HEK293 (cell line): ENCODE data around the gene GDPGP1.
A peak's percentile ranks its signal among the peaks of the same experiment; 100 is the strongest.

ENCODE experiments used
- CTCF ChIA-PET: fragments of 350-600 bp; formaldehyde crosslinking; extraction: SDS; loops from one replicate; lab custom pipeline; 2021; ENCODE audit warnings: antibody characterized with exemption; lab: Yijun Ruan, JAX
- POLR2A ChIA-PET: fragments of 300-600 bp; formaldehyde crosslinking; extraction: SDS; loops from one replicate; lab custom pipeline; 2020; ENCODE audit warnings: antibody characterized with exemption, inconsistent platforms; lab: Yijun Ruan, JAX
- H3K27ac ChIP-seq: fragments of 200-500 bp; sonication (Bioruptor generic); 2 replicates; pipeline ENCODE4 v1.5.1; 2014; ENCODE audit warnings: low read depth, low read length, control low read depth, inconsistent platforms; ENCODE audit errors: extremely low read depth
- H3K36me3 ChIP-seq, 2 experiments: fragments of 200-500 bp in 1 of 2; sonication (Bioruptor generic) in 1 of 2; 1 replicate in 1 of 2; 2 replicates in 1 of 2; pipeline ENCODE4 v1.5.1; 2014 to 2017; ENCODE audit warnings: inconsistent platforms in 2 of 2, low read length in 2 of 2; ENCODE audit not compliant: control insufficient read depth in 2 of 2, insufficient read depth in 1 of 2
- H3K4me1 ChIP-seq: fragments of 200-500 bp; sonication (Bioruptor generic); 2 replicates; pipeline ENCODE4 v1.5.1; 2014; ENCODE audit warnings: mild to moderate bottlenecking, low read length, inconsistent platforms; ENCODE audit not compliant: control insufficient read depth, insufficient read depth
- H3K4me3 ChIP-seq: 2 replicates; pipeline ENCODE4 v1.5.1; 2011; ENCODE audit warnings: low read depth, mild to moderate bottlenecking, control low read depth, low read length, moderate library complexity
- H3K9me3 ChIP-seq: fragments of 200-500 bp; sonication (Bioruptor generic); 2 replicates; pipeline ENCODE4 v1.5.1; 2014; ENCODE audit warnings: low read depth, low read length, inconsistent platforms; ENCODE audit not compliant: control insufficient read depth, insufficient read depth
- IKZF3 ChIP-seq: fragments of 450-650 bp; IDR thresholded peaks from 2 replicates; pipeline ENCODE4 v1.5.0; 2018; ENCODE audit warnings: missing biosample characterization, mild to moderate bottlenecking, missing genetic modification characterization, moderate library complexity
- REPIN1 ChIP-seq: fragments of 450-650 bp; formaldehyde crosslinking; IDR thresholded peaks from 2 replicates; pipeline ENCODE4 v1.5.1; 2017; ENCODE audit warnings: missing biosample characterization, missing genetic modification characterization, low read depth
- SCRT2 ChIP-seq: fragments of 450-650 bp; formaldehyde crosslinking; IDR thresholded peaks from 2 replicates; pipeline ENCODE4 v1.5.1; 2016; ENCODE audit warnings: missing biosample characterization, missing genetic modification characterization
- ZIC2 ChIP-seq: fragments of 450-650 bp; formaldehyde crosslinking; IDR thresholded peaks from 2 replicates; pipeline ENCODE4 v1.5.1; 2016; ENCODE audit warnings: missing biosample characterization, missing genetic modification characterization
- ZNF169 ChIP-seq: fragments of 450-650 bp; formaldehyde crosslinking; IDR thresholded peaks from 2 replicates; pipeline ENCODE4 v1.5.1; 2016; ENCODE audit warnings: missing biosample characterization, missing genetic modification characterization
- ZNF221 ChIP-seq: fragments of 450-650 bp; formaldehyde crosslinking; IDR thresholded peaks from 2 replicates; pipeline ENCODE4 v1.5.1; 2017; ENCODE audit warnings: missing biosample characterization, missing genetic modification characterization, borderline replicate concordance
- ZNF391 ChIP-seq: fragments of 450-650 bp; formaldehyde crosslinking; IDR thresholded peaks from 2 replicates; pipeline ENCODE4 v1.5.1; 2016; ENCODE audit warnings: low read depth, missing biosample characterization, missing genetic modification characterization, borderline replicate concordance
- ZNF398 ChIP-seq: fragments of 450-650 bp; formaldehyde crosslinking; IDR thresholded peaks from 2 replicates; pipeline ENCODE4 v1.5.1; 2017; ENCODE audit warnings: missing biosample characterization, missing genetic modification characterization
- ZNF560 ChIP-seq: fragments of 450-650 bp; formaldehyde crosslinking; IDR thresholded peaks from 2 replicates; pipeline ENCODE4 v1.5.1; 2017; ENCODE audit warnings: missing biosample characterization, missing genetic modification characterization, borderline replicate concordance
- ZNF670 ChIP-seq: fragments of 450-650 bp; formaldehyde crosslinking; IDR thresholded peaks from 2 replicates; pipeline ENCODE4 v1.5.1; 2016; ENCODE audit warnings: missing biosample characterization, missing genetic modification characterization, low read depth
- ZNF792 ChIP-seq: fragments of 450-650 bp; formaldehyde crosslinking; IDR thresholded peaks from 2 replicates; pipeline ENCODE4 v1.5.1; 2016; ENCODE audit warnings: missing biosample characterization, missing genetic modification characterization
- ZNF843 ChIP-seq: fragments of 450-650 bp; formaldehyde crosslinking; IDR thresholded peaks from 2 replicates; pipeline ENCODE4 v1.5.1; 2016; ENCODE audit warnings: missing biosample characterization, missing genetic modification characterization
- ZSCAN16 ChIP-seq: fragments of 450-650 bp; formaldehyde crosslinking; IDR thresholded peaks from 2 replicates; pipeline ENCODE4 v1.5.1; 2016; ENCODE audit warnings: missing biosample characterization, missing genetic modification characterization
- TF ChIP-seq, protein P1 (sequence below): fragments of 450-650 bp; formaldehyde crosslinking; IDR thresholded peaks from 2 replicates; pipeline ENCODE4 v1.5.1; 2016; ENCODE audit warnings: missing biosample characterization, missing genetic modification characterization, borderline replicate concordance
- TF ChIP-seq, protein P2 (sequence below): fragments of 450-650 bp; formaldehyde crosslinking; IDR thresholded peaks from 2 replicates; pipeline ENCODE4 v1.5.1; 2017; ENCODE audit warnings: missing biosample characterization, mild to moderate bottlenecking, missing genetic modification characterization, moderate library complexity
- TF ChIP-seq, protein P3 (sequence below): fragments of 450-650 bp; formaldehyde crosslinking; IDR thresholded peaks from 2 replicates; pipeline ENCODE4 v1.5.1; 2016; ENCODE audit warnings: missing biosample characterization, missing genetic modification characterization

Gene GDPGP1

GRCh38 chr15:90211440-90212143 lies 22.4 kb upstream of the GDPGP1 start:
- Histone ChIP-seq H3K4me3 (no peak overlapping the region), H3K27ac (no peak overlapping the region), H3K36me3 (no peaks in the 10 kb centered on the region; a peak in 1 of 3 replicates), H3K4me1 (peaks cover 12% of the 10 kb centered on the region), H3K9me3 (no peaks in the 10 kb centered on the region)
- POLR2A ChIA-PET, result no interaction called here
- CTCF ChIA-PET, result interaction anchor here (1.8 kb wide), 1 partner anchor 10 kb away, joined by 11 read pairs; no protein-coding TSS in a partner anchor
- TF ChIP-seq ZNF221 (tag by site-specific recombination), result no peak
- TF ChIP-seq ZNF670 (tag by site-specific recombination), result no peak
- peak; percentile 30; the same call in 1 of the 2 replicates for TF ChIP-seq ZIC2

- no peak overlapping the region for H3K4me3 ChIP-seq
- no peak overlapping the region for H3K27ac ChIP-seq
- CTCF ChIA-PET, result interaction anchor here (0.6 to 12.1 kb wide), 4 partner anchors 9 to 65 kb away, joined by 4 to 275 read pairs (median 8); no protein-coding TSS in a partner anchor
- H3K9me3 ChIP-seq, result no peaks in the 10 kb centered on the region
- H3K4me1 ChIP-seq, result peaks cover 12% of the 10 kb centered on the region
- TF ChIP-seq, protein P1, sequence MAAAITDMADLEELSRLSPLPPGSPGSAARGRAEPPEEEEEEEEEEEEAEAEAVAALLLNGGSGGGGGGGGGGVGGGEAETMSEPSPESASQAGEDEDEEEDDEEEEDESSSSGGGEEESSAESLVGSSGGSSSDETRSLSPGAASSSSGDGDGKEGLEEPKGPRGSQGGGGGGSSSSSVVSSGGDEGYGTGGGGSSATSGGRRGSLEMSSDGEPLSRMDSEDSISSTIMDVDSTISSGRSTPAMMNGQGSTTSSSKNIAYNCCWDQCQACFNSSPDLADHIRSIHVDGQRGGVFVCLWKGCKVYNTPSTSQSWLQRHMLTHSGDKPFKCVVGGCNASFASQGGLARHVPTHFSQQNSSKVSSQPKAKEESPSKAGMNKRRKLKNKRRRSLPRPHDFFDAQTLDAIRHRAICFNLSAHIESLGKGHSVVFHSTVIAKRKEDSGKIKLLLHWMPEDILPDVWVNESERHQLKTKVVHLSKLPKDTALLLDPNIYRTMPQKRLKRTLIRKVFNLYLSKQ, result no peak
- TF ChIP-seq ZNF792 (tag by site-specific recombination), result no peak
- TF ChIP-seq, protein P2, sequence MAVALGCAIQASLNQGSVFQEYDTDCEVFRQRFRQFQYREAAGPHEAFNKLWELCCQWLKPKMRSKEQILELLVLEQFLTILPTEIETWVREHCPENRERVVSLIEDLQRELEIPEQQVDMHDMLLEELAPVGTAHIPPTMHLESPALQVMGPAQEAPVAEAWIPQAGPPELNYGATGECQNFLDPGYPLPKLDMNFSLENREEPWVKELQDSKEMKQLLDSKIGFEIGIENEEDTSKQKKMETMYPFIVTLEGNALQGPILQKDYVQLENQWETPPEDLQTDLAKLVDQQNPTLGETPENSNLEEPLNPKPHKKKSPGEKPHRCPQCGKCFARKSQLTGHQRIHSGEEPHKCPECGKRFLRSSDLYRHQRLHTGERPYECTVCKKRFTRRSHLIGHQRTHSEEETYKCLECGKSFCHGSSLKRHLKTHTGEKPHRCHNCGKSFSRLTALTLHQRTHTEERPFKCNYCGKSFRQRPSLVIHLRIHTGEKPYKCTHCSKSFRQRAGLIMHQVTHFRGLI (tag by site-specific recombination), result peak; percentile 52; the same call in 1 of the 2 replicates
- TF ChIP-seq, protein P3, sequence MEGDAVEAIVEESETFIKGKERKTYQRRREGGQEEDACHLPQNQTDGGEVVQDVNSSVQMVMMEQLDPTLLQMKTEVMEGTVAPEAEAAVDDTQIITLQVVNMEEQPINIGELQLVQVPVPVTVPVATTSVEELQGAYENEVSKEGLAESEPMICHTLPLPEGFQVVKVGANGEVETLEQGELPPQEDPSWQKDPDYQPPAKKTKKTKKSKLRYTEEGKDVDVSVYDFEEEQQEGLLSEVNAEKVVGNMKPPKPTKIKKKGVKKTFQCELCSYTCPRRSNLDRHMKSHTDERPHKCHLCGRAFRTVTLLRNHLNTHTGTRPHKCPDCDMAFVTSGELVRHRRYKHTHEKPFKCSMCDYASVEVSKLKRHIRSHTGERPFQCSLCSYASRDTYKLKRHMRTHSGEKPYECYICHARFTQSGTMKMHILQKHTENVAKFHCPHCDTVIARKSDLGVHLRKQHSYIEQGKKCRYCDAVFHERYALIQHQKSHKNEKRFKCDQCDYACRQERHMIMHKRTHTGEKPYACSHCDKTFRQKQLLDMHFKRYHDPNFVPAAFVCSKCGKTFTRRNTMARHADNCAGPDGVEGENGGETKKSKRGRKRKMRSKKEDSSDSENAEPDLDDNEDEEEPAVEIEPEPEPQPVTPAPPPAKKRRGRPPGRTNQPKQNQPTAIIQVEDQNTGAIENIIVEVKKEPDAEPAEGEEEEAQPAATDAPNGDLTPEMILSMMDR, result no peak
- TF ChIP-seq ZNF169 (tag by site-specific recombination), result no peak
- no peak for TF ChIP-seq ZNF843 (tag by site-specific recombination)
- no peak for TF ChIP-seq SCRT2 (tag by site-specific recombination)
- no peak for TF ChIP-seq REPIN1 (tag by site-specific recombination)
- TF ChIP-seq ZNF560 (tag by site-specific recombination), result no peak
- POLR2A ChIA-PET, result no interaction called here
- peaks cover 0 to under 1% of the 10 kb centered on the region in 2 experiments; a peak in 2 of 3 replicates for H3K36me3 ChIP-seq
Observed at GRCh38 chr15:90212221-90213098, 21.5 kb upstream of the GDPGP1 start.

- Histone ChIP-seq H3K9me3 (no peaks in the 10 kb centered on the region), H3K4me1 (peaks cover 12% of the 10 kb centered on the region), H3K4me3 (no peak overlapping the region), H3K27ac (peak overlapping the region; percentile 52), H3K36me3 (peaks cover 0 to 3% of the 10 kb centered on the region in 2 experiments; a peak in 2 of 3 replicates)
- CTCF ChIA-PET, result interaction anchor here (0.6 to 12.1 kb wide), 8 partner anchors 7 to 66 kb away, joined by 3 to 275 read pairs (median 12); partner anchors contain the start of gene SEMA4B
- POLR2A ChIA-PET, result interaction anchor here (0.7 to 2.5 kb wide), 3 partner anchors 12 to 44 kb away, joined by 3 to 14 read pairs (median 4); partner anchors contain the start of gene SEMA4B
- TF ChIP-seq ZSCAN16 (no peak), ZNF391 (tag by site-specific recombination) (no peak), IKZF3 (tag by site-specific recombination) (peak; percentile 21; the same call in 1 of the 2 replicates), ZNF398 (tag by site-specific recombination) (0 out of 2 replicates have a peak, but pooled peaks have one; percentile 17)
Observed at GRCh38 chr15:90213122-90213817, 20.7 kb upstream of the GDPGP1 start.
